Uterus (tissue), 4 donors: ENCODE data around the gene HIRA. TPM values are rescaled to one million over a fixed set of nuclear protein-coding genes. Genes with fewer than 3 reads are reported as not detected.
"Not testable (repeated sequence)": the region's sequence is repeated elsewhere in the genome, so short reads cannot be mapped to it uniquely, and the experiment has no call there.

Source experiments
- DNase-seq, 2 donors: peaks; one replicate each; pipeline ENCODE4 v3.0.0-alpha.2; 2019 to 2020
- H3K27ac ChIP-seq, 2 donors: fragments of 200-600 bp; sonication (generic); 1 replicate in 1 of 2; 2 replicates in 1 of 2; pipeline ENCODE4 v1.5.1; 2016 to 2018
- H3K27me3 ChIP-seq, 2 donors: fragments of 200-600 bp; sonication (generic); one replicate each; pipeline ENCODE4 v1.5.1; 2018 to 2019; ENCODE audit warnings: control low read depth in 1 of 2
- H3K36me3 ChIP-seq, 2 donors: fragments of 200-600 bp; sonication (generic); one replicate each; pipeline ENCODE4 v1.5.1; 2019; ENCODE audit warnings: control low read depth in 1 of 2
- H3K4me1 ChIP-seq, 2 donors: fragments of 200-600 bp; sonication (generic); one replicate each; pipeline ENCODE4 v1.5.1; 2018 to 2019; ENCODE audit warnings: control low read depth in 1 of 2
- H3K4me3 ChIP-seq, 2 donors: fragments of 200-600 bp; sonication (generic); 1 replicate in 1 of 2; 2 replicates in 1 of 2; pipeline ENCODE4 v1.5.1; 2018 to 2019; ENCODE audit warnings: mild to moderate bottlenecking in 1 of 2
- H3K9me3 ChIP-seq, 2 donors: fragments of 200-600 bp; sonication (generic); one replicate each; pipeline ENCODE4 v1.5.1; 2019; ENCODE audit warnings: control low read depth in 1 of 2
- CTCF ChIP-seq, 4 experiments: fragments of 200-600 bp in 2 of 4; fragments of 450-650 bp in 2 of 4; sonication (generic) in 2 of 4; IDR thresholded peaks; one replicate each; pipeline ENCODE4 v1.5.1; 2016 to 2019; ENCODE audit warnings: antibody characterized with exemption in 4 of 4, mild to moderate bottlenecking in 2 of 4, moderate library complexity in 1 of 4
- POLR2A ChIP-seq, 2 donors: fragments of 450-650 bp; IDR thresholded peaks; one replicate each; pipeline ENCODE4 v1.6.1; 2016; ENCODE audit warnings: antibody characterized with exemption in 2 of 2, mild to moderate bottlenecking in 1 of 2, moderate library complexity in 1 of 2
- intact Hi-C: fragments of 100-400 bp; cut with DNase I; formaldehyde crosslinking; loops from one replicate; pipeline ENCODE4 v1.15.1; 2023; ENCODE audit warnings: low total_unique reads
- total RNA-seq, 4 donors: library from RNA; depleted of rRNA in 3 of 4; stranded (reverse); fragments of >200 nt in 3 of 4; gene quantifications; one replicate each; pipeline versions ENCODE4 v1.1.0 to v1.2.4, GENCODE V29; 2014 to 2023
- donor health status: DM: yes; HTN: yes; CAD: no.

The HIRA gene
- total RNA-seq, 4 donors from 2014 or later: 0.29 to 32.1 (median 11.7) TPM

GRCh38 chr22:19317865-19318264 lies 113.7 kb downstream of the HIRA start:
- H3K27me3 ChIP-seq: no peaks in the 10 kb centered on the region
- intact Hi-C loops: no loop called here
- H3K4me1 ChIP-seq: no peaks in the 10 kb centered on the region
- TF ChIP-seq POLR2A (IDR thresholded peaks at IDR 0.05) (no peak), CTCF (IDR thresholded peaks at IDR 0.05) (no peak)
- no peak overlapping the region for H3K27ac ChIP-seq
- H3K9me3 ChIP-seq: peaks cover 0 to 3% of the 10 kb centered on the region in 2 donors
- no peaks in the 10 kb centered on the region for H3K36me3 ChIP-seq
- DNase-seq: no peak
- no peak overlapping the region for H3K4me3 ChIP-seq

GRCh38 chr22:19307872-19308271 lies 123.7 kb downstream of the HIRA start:
- Histone ChIP-seq H3K9me3 (no peaks in the 10 kb centered on the region), H3K27me3 (no peaks in the 10 kb centered on the region), H3K4me1 (no peaks in the 10 kb centered on the region), H3K36me3 (no peaks in the 10 kb centered on the region), H3K4me3 (no peak overlapping the region), H3K27ac (no peak overlapping the region)
- no peak for DNase-seq
- no peak for TF ChIP-seq POLR2A (IDR thresholded peaks at IDR 0.05)
- TF ChIP-seq CTCF (IDR thresholded peaks at IDR 0.05): no peak
- intact Hi-C loops: no loop called here

- DNase-seq, H3K27me3 ChIP-seq, H3K4me3 ChIP-seq, H3K36me3 ChIP-seq, H3K4me1 ChIP-seq, H3K9me3 ChIP-seq, H3K27ac ChIP-seq, intact Hi-C loops: not testable (repeated sequence)
Measured at GRCh38 chr22:19306535-19306934, 125.0 kb downstream of the HIRA start.

- intact Hi-C loops: no loop called here
- Histone ChIP-seq H3K36me3 (no peaks in the 10 kb centered on the region), H3K9me3 (no peaks in the 10 kb centered on the region), H3K4me1 (no peaks in the 10 kb centered on the region), H3K27ac (no peak overlapping the region), H3K4me3 (no peak overlapping the region), H3K27me3 (no peaks in the 10 kb centered on the region)
- no peak for DNase-seq
- no peak for TF ChIP-seq CTCF (IDR thresholded peaks at IDR 0.05)
- TF ChIP-seq POLR2A (IDR thresholded peaks at IDR 0.05): no peak
Measured at GRCh38 chr22:19304547-19304946, 127.0 kb downstream of the HIRA start.

GRCh38 chr22:19303785-19304184 lies 127.7 kb downstream of the HIRA start:
- TF ChIP-seq CTCF (IDR thresholded peaks at IDR 0.05) (no peak), POLR2A (IDR thresholded peaks at IDR 0.05) (no peak)
- DNase-seq: no peak
- intact Hi-C loops: no loop called here
- no peak overlapping the region for H3K4me3 ChIP-seq
- no peak overlapping the region for H3K27ac ChIP-seq
- H3K27me3 ChIP-seq: no peaks in the 10 kb centered on the region
- H3K4me1 ChIP-seq: no peaks in the 10 kb centered on the region
- no peaks in the 10 kb centered on the region for H3K9me3 ChIP-seq
- no peaks in the 10 kb centered on the region for H3K36me3 ChIP-seq

GRCh38 chr22:19295733-19296132 lies 135.8 kb downstream of the HIRA start:
- Histone ChIP-seq H3K27me3 (no peaks in the 10 kb centered on the region), H3K36me3 (no peaks in the 10 kb centered on the region)
- intact Hi-C loops: no loop called here

More at GRCh38 chr22:19295733-19296132, 135.8 kb downstream of the HIRA start:
- Histone ChIP-seq H3K9me3 (no peaks in the 10 kb centered on the region), H3K27ac (no peak overlapping the region), H3K4me1 (no peaks in the 10 kb centered on the region), H3K4me3 (no peak overlapping the region)
- no peak for DNase-seq
- TF ChIP-seq POLR2A (IDR thresholded peaks at IDR 0.05) (no peak), CTCF (IDR thresholded peaks at IDR 0.05) (no peak)
